ENCODE results near the gene SPEN. TPM values are rescaled to one million over a fixed set of nuclear protein-coding genes. Genes with fewer than 3 reads are reported as not detected.
A peak's percentile ranks its signal among the peaks of the same experiment; 100 is the strongest.

The SPEN gene
- total RNA-seq, 4 donors from 2014 or later, result 41.4 to 63.6 (median 42.9) TPM

DNA sequence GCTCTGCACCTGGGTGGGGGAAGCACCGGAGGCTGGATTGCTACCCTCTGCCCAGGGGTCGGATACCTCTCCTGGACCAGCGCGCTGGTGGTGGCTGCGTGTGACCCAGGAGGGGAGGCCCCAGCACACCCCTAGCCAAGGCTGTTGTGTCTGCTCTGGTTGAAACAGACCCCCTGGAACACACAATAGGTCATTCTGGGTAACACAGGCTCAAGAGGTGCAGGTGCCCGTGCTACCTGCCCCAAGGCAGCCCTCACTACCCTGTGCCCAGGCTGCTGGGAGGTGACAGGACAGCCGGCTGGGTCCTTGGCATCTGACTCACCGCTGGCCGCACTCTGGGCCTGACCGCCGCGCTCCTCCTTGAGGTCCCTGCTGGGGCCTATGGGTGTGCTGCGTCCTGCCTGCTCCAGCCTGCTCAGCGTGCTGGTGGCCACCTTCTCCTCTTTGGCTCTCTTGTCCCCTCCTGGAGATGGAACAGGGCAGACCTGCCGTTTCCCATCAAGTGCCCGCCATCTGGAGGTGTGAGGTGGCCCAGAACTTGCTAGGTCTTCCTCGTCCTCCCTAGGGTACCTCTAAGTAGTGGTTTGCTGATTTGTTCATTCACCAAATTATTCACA, 98.4 kb downstream of the SPEN start:
- H3K4me3 ChIP-seq (ENCODE audit: low read depth, poor library complexity, severe bottlenecking), result no peak overlapping the region
- intact Hi-C loops (cut with DNase I; ENCODE audit: low total_unique reads), result no loop called here
- TF ChIP-seq, protein P1, sequence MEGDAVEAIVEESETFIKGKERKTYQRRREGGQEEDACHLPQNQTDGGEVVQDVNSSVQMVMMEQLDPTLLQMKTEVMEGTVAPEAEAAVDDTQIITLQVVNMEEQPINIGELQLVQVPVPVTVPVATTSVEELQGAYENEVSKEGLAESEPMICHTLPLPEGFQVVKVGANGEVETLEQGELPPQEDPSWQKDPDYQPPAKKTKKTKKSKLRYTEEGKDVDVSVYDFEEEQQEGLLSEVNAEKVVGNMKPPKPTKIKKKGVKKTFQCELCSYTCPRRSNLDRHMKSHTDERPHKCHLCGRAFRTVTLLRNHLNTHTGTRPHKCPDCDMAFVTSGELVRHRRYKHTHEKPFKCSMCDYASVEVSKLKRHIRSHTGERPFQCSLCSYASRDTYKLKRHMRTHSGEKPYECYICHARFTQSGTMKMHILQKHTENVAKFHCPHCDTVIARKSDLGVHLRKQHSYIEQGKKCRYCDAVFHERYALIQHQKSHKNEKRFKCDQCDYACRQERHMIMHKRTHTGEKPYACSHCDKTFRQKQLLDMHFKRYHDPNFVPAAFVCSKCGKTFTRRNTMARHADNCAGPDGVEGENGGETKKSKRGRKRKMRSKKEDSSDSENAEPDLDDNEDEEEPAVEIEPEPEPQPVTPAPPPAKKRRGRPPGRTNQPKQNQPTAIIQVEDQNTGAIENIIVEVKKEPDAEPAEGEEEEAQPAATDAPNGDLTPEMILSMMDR (IDR thresholded peaks at IDR 0.05), result no peak
- no peak for TF ChIP-seq POLR2A (IDR thresholded peaks at IDR 0.05)
- DNase-seq (ENCODE audit: low spot score in 2 of 2), result peak in 1 of 2 donors; percentile 80
- 93% methylated on average over 15 to 16 of the region's 17 CpGs for WGBS, 2 donors

DNA sequence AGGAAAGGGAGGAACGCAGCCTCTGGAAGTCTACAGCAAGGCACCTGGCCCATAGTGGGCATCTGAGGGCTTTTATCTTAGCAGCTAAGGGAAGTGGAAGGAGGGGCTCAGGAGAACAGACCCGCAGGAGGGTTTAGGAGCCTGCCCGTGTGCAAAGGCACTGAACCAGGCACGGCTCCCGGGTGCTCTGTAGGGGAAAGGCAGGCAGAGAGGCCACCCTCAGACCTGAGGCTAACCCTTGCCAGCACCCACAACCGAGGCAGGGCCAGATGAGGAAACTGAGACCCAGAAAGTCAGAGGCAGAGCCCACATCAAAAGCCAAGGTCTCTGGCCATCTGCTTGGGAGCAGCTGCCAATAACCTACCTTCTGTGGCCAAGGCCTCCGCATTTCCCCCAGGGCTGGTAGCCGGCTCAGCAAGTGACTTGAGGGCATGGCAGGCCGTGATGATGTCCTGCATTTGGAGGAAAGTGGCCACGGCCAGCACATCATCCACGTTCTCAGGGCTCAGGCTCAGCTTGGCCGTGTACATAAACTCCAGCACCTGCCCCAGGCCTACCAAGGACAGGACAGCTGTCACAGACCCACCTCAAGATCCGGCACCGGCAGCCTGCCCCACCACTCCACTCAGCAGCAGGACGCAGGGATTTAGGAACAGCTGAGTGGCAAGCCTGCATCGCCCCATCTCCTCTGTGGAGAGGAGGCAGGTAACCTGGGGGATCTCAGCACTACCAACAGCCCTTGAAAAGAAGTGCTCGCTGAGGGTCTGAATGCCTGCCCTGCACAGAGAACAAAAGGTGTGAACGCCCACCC, 99.3 kb downstream of the SPEN start:
- TF ChIP-seq POLR2A (IDR thresholded peaks at IDR 0.05), result no peak
- intact Hi-C loops (cut with DNase I; ENCODE audit: low total_unique reads), result no loop called here
- no peak overlapping the region for H3K4me3 ChIP-seq (ENCODE audit: low read depth, poor library complexity, severe bottlenecking)
- DNase-seq (ENCODE audit: low spot score in 2 of 2), result peak in 1 of 2 donors; percentile 82
- WGBS, 2 donors, result 83 to 90% methylated on average over 18 of the region's 18 CpGs

DNA sequence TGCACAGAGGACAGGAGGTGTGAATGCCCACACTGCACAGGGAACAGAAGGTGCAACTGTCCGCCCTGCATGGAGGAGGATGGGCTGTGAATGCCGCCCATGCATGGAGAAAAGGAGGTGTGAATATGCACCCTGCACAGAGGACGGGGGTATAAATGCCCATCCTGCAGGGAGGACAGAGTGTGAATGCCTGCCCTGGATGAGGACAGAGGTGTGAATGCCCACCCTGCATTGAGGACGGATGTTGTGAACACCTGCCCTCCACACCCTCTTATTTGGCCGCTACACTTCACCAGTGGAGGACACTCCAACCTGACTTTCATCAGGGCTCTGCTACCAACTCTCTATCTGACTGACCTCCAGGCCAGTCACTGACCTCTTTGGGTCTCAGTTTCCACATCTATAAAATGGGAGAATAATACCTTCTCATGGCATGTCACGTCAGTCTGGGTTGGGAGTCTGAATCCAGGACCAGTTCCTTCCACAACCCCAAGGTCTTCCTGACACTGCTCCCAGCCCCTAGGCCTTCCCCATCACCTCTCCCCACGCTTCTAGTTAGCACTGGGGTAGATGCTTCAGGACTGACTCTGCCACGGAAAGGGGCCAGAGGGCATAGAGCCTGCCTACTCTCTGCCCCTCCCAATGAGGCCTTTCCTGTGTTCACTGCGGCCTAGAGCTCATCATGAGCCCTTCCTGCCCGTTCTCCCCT, 100.0 kb downstream of the SPEN start:
- intact Hi-C loops (cut with DNase I; ENCODE audit: low total_unique reads), result no loop called here
- peak in 1 of 2 donors; percentile 78 for DNase-seq (ENCODE audit: low spot score in 2 of 2)
- TF ChIP-seq, protein P1 (IDR thresholded peaks at IDR 0.05), result no peak
- no peak for TF ChIP-seq POLR2A (IDR thresholded peaks at IDR 0.05)
- WGBS, 2 donors, result 89 to 93% methylated on average over 10 of the region's 10 CpGs
- no peak overlapping the region for H3K4me3 ChIP-seq (ENCODE audit: low read depth, poor library complexity, severe bottlenecking)

DNA sequence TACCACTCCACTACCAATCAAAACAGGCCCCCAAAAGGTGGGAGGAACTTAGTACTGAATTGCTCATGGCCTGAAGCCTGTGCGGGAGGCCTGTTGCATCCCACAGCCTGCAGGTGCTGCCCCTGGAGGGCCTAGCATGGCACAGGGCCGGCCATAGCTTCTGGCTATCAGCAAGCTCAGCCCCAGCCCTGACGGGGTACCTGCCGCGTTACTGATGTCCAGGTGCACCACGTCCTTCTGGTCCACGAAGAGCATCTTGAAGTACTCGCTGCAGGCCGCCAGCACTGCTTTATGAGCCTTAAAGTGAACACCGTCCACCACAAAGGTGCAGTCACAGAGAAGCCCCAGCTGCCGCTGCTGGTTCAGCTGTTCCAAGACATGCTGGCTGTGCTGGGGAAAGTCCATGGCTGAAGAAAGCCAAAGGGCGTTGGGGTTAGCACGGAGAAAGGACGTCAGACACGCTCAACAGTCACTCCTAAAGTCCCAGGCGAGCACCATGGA, 100.6 kb downstream of the SPEN start:
- TF ChIP-seq POLR2A (IDR thresholded peaks at IDR 0.05), result no peak
- TF ChIP-seq, protein P1 (IDR thresholded peaks at IDR 0.05), result no peak
- intact Hi-C loops (cut with DNase I; ENCODE audit: low total_unique reads), result no loop called here
- 83 to 85% methylated on average over 11 to 16 of the region's 16 CpGs for WGBS, 2 donors

DNA sequence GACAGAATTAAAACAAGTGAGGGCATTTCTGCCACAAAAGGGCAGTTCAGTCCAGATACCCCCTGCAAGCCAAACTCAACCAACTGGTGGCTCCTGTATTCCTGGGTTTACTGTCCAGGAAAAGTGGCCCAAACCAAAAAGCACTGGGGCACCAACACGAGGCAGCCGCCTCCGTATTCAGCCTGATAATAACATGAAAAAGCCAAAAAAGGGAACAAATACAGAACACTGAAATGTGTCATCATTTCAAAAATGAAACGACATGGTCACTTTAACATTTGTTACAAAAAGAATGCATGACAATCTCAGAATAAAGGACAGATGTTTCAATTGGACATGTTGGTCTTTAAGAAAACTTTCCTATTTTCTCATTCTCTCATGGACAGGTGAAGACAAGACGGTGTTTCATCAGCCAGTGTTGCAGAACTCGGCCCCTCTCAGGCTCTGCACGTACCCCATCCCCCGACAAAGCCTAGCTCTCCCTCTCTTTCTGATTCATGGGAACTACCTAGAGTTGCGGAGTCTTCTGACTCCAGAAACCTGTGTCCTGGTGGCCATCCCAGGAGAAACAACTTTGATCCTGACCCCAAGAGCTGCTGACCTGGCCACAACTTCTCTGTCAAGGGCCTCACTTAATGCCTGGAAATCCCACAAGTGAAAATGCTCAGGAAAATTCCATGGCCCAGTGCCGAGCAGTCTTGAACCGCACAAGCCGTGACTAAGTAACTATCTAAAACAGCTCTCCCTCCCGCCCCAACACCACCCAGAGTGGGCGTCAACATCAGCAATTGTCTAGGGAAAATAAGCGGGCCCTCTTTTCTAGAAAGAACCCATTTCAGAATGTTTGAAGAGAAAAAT, 101.3 kb downstream of the SPEN start:
- peak; percentile 79 to 95 for DNase-seq (ENCODE audit: low spot score in 2 of 2)

More for the DNA sequence above, 100.6 kb downstream of the SPEN start:
- H3K4me3 ChIP-seq (ENCODE audit: low read depth, poor library complexity, severe bottlenecking), result no peak overlapping the region
- DNase-seq (ENCODE audit: low spot score in 2 of 2), result peak in 1 of 2 donors; percentile 84

More for the DNA sequence above, 101.3 kb downstream of the SPEN start:
- no peak for TF ChIP-seq POLR2A (IDR thresholded peaks at IDR 0.05)
- TF ChIP-seq, protein P1 (IDR thresholded peaks at IDR 0.05), result no peak
- intact Hi-C loops (cut with DNase I; ENCODE audit: low total_unique reads), result no loop called here
- no peak overlapping the region for H3K4me3 ChIP-seq (ENCODE audit: low read depth, poor library complexity, severe bottlenecking)
- WGBS, 2 donors, result 40 to 46% methylated on average over 15 of the region's 15 CpGs

All from lower leg skin (tissue), 4 donors.